Tibial nerve (tissue), 4 donors: ENCODE results near the gene TTC33.

ENCODE experiments used
- EP300 ChIP-seq, 2 donors: sonication (generic); formaldehyde crosslinking; IDR thresholded peaks; one replicate each; pipeline ENCODE4 v1.6.1; 2017; ENCODE audit warnings: antibody characterized with exemption in 2 of 2, mild to moderate bottlenecking in 1 of 2
- POLR2A ChIP-seq, 2 donors: fragments of 450-650 bp; IDR thresholded peaks; one replicate each; pipeline ENCODE4 v1.6.1; 2017; ENCODE audit warnings: antibody characterized with exemption in 2 of 2, mild to moderate bottlenecking in 2 of 2, moderate library complexity in 2 of 2
- TF ChIP-seq, protein P1 (sequence below), 5 experiments: fragments of 200-600 bp in 3 of 5; fragments of 450-650 bp in 2 of 5; sonication (generic) in 3 of 5; IDR thresholded peaks; one replicate each; pipeline ENCODE4 v1.5.1; 2016 to 2019; ENCODE audit warnings: antibody characterized with exemption in 5 of 5, mild to moderate bottlenecking in 3 of 5, moderate library complexity in 2 of 5

DNA sequence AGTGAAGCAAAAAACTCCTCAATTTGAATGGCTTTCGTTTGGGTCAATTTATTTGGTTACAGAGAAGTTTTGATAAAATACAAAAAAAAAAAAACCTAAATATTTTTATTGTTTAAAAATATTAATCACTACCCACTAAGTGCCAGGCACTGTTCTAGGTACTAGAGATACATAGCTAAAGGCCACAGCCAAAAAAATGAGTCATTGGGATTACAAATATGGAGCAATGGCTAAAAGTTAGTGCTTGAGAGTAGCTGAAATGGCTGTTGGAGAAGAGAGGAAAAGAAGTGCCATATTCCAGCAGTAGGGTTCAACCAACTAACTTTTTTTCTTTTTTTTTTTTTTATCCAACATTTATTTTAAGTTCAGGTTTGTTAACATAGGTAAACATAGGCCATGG, 206.1 kb downstream of the TTC33 start:
- TF ChIP-seq, protein P1, sequence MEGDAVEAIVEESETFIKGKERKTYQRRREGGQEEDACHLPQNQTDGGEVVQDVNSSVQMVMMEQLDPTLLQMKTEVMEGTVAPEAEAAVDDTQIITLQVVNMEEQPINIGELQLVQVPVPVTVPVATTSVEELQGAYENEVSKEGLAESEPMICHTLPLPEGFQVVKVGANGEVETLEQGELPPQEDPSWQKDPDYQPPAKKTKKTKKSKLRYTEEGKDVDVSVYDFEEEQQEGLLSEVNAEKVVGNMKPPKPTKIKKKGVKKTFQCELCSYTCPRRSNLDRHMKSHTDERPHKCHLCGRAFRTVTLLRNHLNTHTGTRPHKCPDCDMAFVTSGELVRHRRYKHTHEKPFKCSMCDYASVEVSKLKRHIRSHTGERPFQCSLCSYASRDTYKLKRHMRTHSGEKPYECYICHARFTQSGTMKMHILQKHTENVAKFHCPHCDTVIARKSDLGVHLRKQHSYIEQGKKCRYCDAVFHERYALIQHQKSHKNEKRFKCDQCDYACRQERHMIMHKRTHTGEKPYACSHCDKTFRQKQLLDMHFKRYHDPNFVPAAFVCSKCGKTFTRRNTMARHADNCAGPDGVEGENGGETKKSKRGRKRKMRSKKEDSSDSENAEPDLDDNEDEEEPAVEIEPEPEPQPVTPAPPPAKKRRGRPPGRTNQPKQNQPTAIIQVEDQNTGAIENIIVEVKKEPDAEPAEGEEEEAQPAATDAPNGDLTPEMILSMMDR (IDR thresholded peaks at IDR 0.05) = no peak
- TF ChIP-seq POLR2A (IDR thresholded peaks at IDR 0.05) = no peak
- TF ChIP-seq EP300 (IDR thresholded peaks at IDR 0.05) = no peak
